ENCODE results near the gene ATP6V0E2. TPM values are rescaled to one million over a fixed set of nuclear protein-coding genes. Genes with fewer than 3 reads are reported as not detected.

Gene ATP6V0E2
- total RNA-seq, 1 experiment from 2014 or later: 35.6 TPM

DNA sequence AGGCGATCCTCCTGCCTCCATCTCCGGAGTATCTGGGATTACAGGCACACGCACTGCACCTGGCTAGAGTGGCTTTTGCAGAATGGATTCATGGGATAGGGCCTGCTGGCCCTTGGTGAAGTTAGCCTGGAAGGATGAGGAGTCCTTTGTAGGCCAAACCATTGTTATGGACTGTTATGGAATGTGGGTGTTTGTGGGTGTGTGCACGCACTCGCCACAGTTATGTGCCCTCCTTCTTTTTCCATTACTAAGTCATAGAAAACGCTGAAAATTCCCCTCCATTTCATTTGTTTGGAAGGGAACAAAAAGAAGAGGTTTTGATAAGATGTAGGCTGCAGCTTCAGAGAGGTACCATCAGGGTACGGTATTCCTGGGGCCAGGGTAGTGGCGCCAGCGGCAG lies 20.6 kb upstream of the ATP6V0E2 start:
- H3K4me1 ChIP-seq (replicated peaks; ENCODE audit: insufficient read depth): peaks cover 21% of the 10 kb centered on the region
- H3K79me2 ChIP-seq (ENCODE audit: low read depth): no peaks in the 10 kb centered on the region
- no peak overlapping the region for H3K4me2 ChIP-seq
- no peak overlapping the region for H3K4me3 ChIP-seq
- no peaks in the 10 kb centered on the region for H4K20me1 ChIP-seq (ENCODE audit: insufficient read depth)
- H3K9me3 ChIP-seq (ENCODE audit: insufficient read depth, low read depth): no peaks in the 10 kb centered on the region
- peak in 1 of 2 experiments; percentile 32 for DNase-seq
- no peak overlapping the region for H3K27ac ChIP-seq
- H3K9me2 ChIP-seq (ENCODE audit: insufficient read depth): no peaks in the 10 kb centered on the region
- ChIA-PET POLR2A (ENCODE audit: unreplicated experiment) (no interaction called here), CTCF (no interaction called here)
- H3K27me3 ChIP-seq (ENCODE audit: insufficient read depth, low read depth): no peaks in the 10 kb centered on the region
- no peaks in the 10 kb centered on the region; the same call in 1 of the 2 replicates for H3F3A ChIP-seq (ENCODE audit: insufficient read depth, low read depth)
- intact Hi-C loops (cut with micrococcal nuclease; ENCODE audit: unreplicated experiment): loop anchor here (1.0 kb wide), 1 partner anchor 15 kb away; the partner anchor contains the start of gene ZNF862
- TF ChIP-seq, protein P1, sequence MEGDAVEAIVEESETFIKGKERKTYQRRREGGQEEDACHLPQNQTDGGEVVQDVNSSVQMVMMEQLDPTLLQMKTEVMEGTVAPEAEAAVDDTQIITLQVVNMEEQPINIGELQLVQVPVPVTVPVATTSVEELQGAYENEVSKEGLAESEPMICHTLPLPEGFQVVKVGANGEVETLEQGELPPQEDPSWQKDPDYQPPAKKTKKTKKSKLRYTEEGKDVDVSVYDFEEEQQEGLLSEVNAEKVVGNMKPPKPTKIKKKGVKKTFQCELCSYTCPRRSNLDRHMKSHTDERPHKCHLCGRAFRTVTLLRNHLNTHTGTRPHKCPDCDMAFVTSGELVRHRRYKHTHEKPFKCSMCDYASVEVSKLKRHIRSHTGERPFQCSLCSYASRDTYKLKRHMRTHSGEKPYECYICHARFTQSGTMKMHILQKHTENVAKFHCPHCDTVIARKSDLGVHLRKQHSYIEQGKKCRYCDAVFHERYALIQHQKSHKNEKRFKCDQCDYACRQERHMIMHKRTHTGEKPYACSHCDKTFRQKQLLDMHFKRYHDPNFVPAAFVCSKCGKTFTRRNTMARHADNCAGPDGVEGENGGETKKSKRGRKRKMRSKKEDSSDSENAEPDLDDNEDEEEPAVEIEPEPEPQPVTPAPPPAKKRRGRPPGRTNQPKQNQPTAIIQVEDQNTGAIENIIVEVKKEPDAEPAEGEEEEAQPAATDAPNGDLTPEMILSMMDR (conservative IDR thresholded peaks at IDR 0.05): no peak
- TF ChIP-seq EZH2 (IDR thresholded peaks at IDR 0.05; ENCODE audit: low read depth): no peak
- H2AFZ ChIP-seq: no peak overlapping the region
- BruUV-seq (replicated peaks): no TSS peak
- H3K36me3 ChIP-seq (ENCODE audit: low read depth): no peaks in the 10 kb centered on the region

DNA sequence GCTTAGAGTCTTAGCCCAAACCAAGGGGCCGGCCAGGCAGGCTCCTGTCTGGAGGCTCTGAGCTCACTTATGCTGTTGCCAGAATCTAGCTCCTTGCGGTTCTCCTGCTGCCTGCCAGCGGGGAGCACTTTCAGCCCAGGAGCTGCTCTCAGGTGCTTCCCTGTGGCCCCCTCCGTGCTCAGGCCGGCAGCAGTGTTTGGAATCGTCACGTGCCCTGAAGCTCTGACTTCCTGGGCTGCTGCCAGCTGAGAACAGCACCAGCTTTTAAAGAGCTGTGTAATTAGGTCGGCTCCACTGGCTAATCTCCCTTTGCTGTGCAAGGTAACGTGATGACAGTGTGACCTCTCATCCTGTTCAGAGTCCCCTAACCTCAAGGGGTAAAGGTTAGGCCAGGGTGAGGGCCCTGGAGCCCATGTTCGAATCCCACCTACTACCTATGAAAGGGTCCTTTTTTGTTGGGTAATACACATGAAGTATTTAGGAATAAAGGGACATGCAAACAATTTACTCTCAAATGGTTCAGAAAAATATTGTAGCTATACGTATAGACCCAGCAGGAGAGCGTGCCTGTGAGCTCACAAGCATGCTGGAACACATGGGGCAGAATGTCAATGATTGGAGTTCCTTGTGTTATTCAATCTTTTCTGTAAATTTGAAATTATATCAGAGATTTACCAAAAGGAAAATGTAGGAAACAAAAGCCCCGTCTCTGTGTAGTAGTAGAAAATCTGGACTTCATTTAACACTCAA lies 19.0 kb upstream of the ATP6V0E2 start:
- no TSS peak for BruUV-seq (replicated peaks)
- no peak overlapping the region for H3K4me3 ChIP-seq
- peaks cover 21% of the 10 kb centered on the region for H3K4me1 ChIP-seq (replicated peaks; ENCODE audit: insufficient read depth)
- no peaks in the 10 kb centered on the region for H3K9me2 ChIP-seq (ENCODE audit: insufficient read depth)
- no peaks in the 10 kb centered on the region; the same call in 1 of the 2 replicates for H3F3A ChIP-seq (ENCODE audit: insufficient read depth, low read depth)
- H3K9me3 ChIP-seq (ENCODE audit: insufficient read depth, low read depth): no peaks in the 10 kb centered on the region
- intact Hi-C loops (cut with micrococcal nuclease; ENCODE audit: unreplicated experiment): no loop called here
- CTCF ChIA-PET: interaction anchor here (0.5 to 1.7 kb wide), 3 partner anchors 17 to 227 kb away, joined by 3 to 4 read pairs (median 4); partner anchors contain the start of gene ZNF862
- H3K79me2 ChIP-seq (ENCODE audit: low read depth): no peaks in the 10 kb centered on the region
- no peak overlapping the region for H2AFZ ChIP-seq
- TF ChIP-seq, protein P1 (conservative IDR thresholded peaks at IDR 0.05): no peak
- TF ChIP-seq EZH2 (IDR thresholded peaks at IDR 0.05; ENCODE audit: low read depth): no peak
- no peaks in the 10 kb centered on the region for H3K27me3 ChIP-seq (ENCODE audit: insufficient read depth, low read depth)
- peak overlapping the region; percentile 48 for H3K4me2 ChIP-seq
- no peaks in the 10 kb centered on the region for H4K20me1 ChIP-seq (ENCODE audit: insufficient read depth)
- POLR2A ChIA-PET (ENCODE audit: unreplicated experiment): interaction anchor here (0.6 to 1.0 kb wide), 6 partner anchors 8 to 1372 kb away, joined by 3 to 7 read pairs (median 4); partner anchors contain the start of gene ABCF2
- H3K36me3 ChIP-seq (ENCODE audit: low read depth): no peaks in the 10 kb centered on the region
- DNase-seq: peak; percentile 68 to 85
- peak overlapping the region; percentile 30; the same call in 1 of the 2 replicates for H3K27ac ChIP-seq

DNA sequence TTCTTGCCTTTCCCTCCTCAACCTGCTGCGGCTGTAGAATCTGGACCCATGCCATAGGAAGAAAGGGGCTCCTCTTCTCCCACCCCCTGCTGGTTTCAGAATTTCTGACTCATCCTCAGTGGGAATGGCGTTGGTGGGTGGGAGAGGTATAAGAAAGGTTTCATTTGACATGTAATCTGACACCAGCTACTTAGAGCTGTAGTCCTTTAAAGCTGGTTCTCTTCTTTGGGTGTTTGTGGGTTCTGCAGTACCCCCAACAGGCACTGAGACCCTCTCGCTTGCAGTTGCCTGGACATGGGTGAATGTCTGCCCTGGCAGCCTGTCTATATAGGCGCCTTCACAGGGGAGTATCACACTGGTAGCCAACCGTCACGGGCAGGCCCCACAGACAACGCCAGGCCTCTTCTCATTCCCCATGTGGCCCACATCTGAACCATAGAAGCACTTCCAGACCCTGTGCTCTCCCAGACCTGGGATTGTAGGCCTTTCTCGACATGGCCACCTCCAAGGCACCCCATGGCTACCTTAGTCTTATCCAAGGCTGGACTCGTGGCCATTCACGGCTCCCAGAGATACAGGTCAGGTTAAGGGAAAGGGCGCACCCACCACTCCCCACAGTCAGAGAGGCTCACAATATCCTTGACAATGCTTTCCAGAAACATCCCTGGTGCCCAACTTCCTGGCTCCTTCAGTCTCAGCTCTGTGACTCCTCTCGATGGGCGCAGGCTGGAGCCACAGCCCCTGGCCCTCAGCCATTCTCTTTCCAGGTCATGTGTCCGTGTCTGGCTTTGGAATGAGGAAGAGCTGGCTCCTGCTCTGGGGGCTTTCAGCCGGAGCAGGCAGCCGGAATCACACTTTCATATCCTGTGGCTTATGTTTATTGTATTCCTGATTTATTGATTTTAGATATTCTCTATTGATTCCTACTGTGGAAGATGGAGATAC lies 18.1 kb upstream of the ATP6V0E2 start:
- TF ChIP-seq, protein P1 (conservative IDR thresholded peaks at IDR 0.05): no peak
- TF ChIP-seq EZH2 (IDR thresholded peaks at IDR 0.05; ENCODE audit: low read depth): no peak
- intact Hi-C loops (cut with micrococcal nuclease; ENCODE audit: unreplicated experiment): loop anchor here (1.0 kb wide), 1 partner anchor 16 kb away; no protein-coding TSS in a partner anchor

More for the DNA sequence above, 18.1 kb upstream of the ATP6V0E2 start:
- no peaks in the 10 kb centered on the region for H3K9me3 ChIP-seq (ENCODE audit: insufficient read depth, low read depth)
- no TSS peak for BruUV-seq (replicated peaks)
- peak; percentile 78 to 83 for DNase-seq
- H3K27ac ChIP-seq: peak overlapping the region; percentile 30; the same call in 1 of the 2 replicates
- H3K36me3 ChIP-seq (ENCODE audit: low read depth): no peaks in the 10 kb centered on the region
- no peak overlapping the region for H3K4me3 ChIP-seq
- ChIA-PET CTCF (interaction anchor here (1.7 kb wide), 1 partner anchor 17 kb away, joined by 4 read pairs; the partner anchor contains the start of gene ZNF862), POLR2A (ENCODE audit: unreplicated experiment) (interaction anchor here (0.5 to 1.0 kb wide), 8 partner anchors 9 to 1371 kb away, joined by 3 to 7 read pairs (median 4); partner anchors contain the start of gene ABCF2)
- H4K20me1 ChIP-seq (ENCODE audit: insufficient read depth): no peaks in the 10 kb centered on the region
- peaks cover 21% of the 10 kb centered on the region for H3K4me1 ChIP-seq (replicated peaks; ENCODE audit: insufficient read depth)
- no peaks in the 10 kb centered on the region for H3K27me3 ChIP-seq (ENCODE audit: insufficient read depth, low read depth)
- no peak overlapping the region for H2AFZ ChIP-seq
- peak overlapping the region; percentile 48 for H3K4me2 ChIP-seq
- H3F3A ChIP-seq (ENCODE audit: insufficient read depth, low read depth): no peaks in the 10 kb centered on the region; the same call in 1 of the 2 replicates
- H3K9me2 ChIP-seq (ENCODE audit: insufficient read depth): no peaks in the 10 kb centered on the region
- H3K79me2 ChIP-seq (ENCODE audit: low read depth): no peaks in the 10 kb centered on the region
